Neural progenitor cell (in vitro differentiated cells): ENCODE data around the gene DPPA3.

Experiments used
- EZH2 ChIP-seq: fragments of 200-600 bp; sonication (generic); IDR thresholded peaks from 2 replicates; pipeline ENCODE4 v1.6.1; 2017; ENCODE audit warnings: antibody characterized with exemption, mild to moderate bottlenecking, moderate library complexity
- EZH2phosphoT487 ChIP-seq: fragments of 200-600 bp; sonication (generic); IDR thresholded peaks from 2 replicates; pipeline ENCODE4 v1.6.1; 2017; ENCODE audit warnings: antibody characterized with exemption

DNA sequence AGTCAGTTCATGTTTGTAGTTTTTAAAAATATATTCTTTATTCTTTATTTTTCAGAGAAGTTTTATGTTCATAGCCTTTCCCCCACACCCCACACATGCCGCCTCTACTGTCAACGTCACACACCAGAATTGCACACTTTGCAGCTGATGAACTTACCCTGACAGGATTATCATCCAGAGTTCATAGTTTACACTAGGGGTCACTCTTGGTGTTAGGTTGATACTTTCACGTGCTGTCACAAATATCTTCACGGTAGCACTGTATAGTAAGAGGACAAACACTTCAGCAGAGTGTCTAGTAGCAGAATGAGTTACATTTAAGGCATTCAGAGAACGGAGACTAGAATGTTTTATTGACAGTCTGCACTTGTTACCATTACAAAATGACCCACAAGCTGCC is 5.1 kb downstream of the DPPA3 start:
- no peak for TF ChIP-seq EZH2
- TF ChIP-seq EZH2phosphoT487 = no peak
